H1 (cell line): ENCODE measurements around the gene PPP4R1. TPM values are rescaled to one million over a fixed set of nuclear protein-coding genes. Genes with fewer than 3 reads are reported as not detected.

Experiments
- CTCF ChIA-PET: fragments of 300-600 bp; sonication (Branson Sonifier 250); formaldehyde crosslinking; loops from one replicate; lab custom pipeline; 2021; ENCODE audit not compliant: partially characterized antibody; lab: Charles Lee
- POLR2A ChIA-PET: fragments of 300-600 bp; sonication (Branson Sonifier 250); formaldehyde crosslinking; loops from one replicate; lab custom pipeline; 2021; ENCODE audit warnings: inconsistent platforms; ENCODE audit not compliant: partially characterized antibody; lab: Charles Lee
- DNase-seq, 2 experiments: peaks; one replicate each; pipeline versions ENCODE4 v3.0.0 to v3.0.0-alpha.2; 2010 to 2022; ENCODE audit warnings: low spot score in 2 of 2, low read depth in 1 of 2, mixed read lengths in 1 of 2
- FAIRE-seq: peaks from 2 replicates; lab custom pipeline; 2011; peaks lifted over from hg19 to GRCh38; lab: Jason Lieb, UNC
- H2AFZ ChIP-seq: 2 replicates; pipeline ENCODE4 v1.8.1; 2012; ENCODE audit warnings: low read length, inconsistent platforms
- H2AK5ac ChIP-seq: 2 replicates; pipeline ENCODE4 v1.6.1; 2013; ENCODE audit warnings: low read depth, low read length
- H2BK120ac ChIP-seq: replicated peaks from 2 replicates; pipeline ENCODE3; 2013; ENCODE audit warnings: low read depth, low read length, inconsistent platforms
- H2BK12ac ChIP-seq: 2 replicates; pipeline ENCODE4 v1.6.1; 2013; ENCODE audit warnings: low read depth, low read length
- H2BK15ac ChIP-seq: 2 replicates; pipeline ENCODE4 v1.6.1; 2013; ENCODE audit warnings: low read length
- H2BK20ac ChIP-seq: 2 replicates; pipeline ENCODE4 v1.6.1; 2013; ENCODE audit warnings: low read length
- H2BK5ac ChIP-seq: 2 replicates; pipeline ENCODE4 v1.6.1; 2013; ENCODE audit warnings: low read depth, low read length
- H3K14ac ChIP-seq: 2 replicates; pipeline ENCODE4 v1.6.1; 2013; ENCODE audit warnings: inconsistent platforms; ENCODE audit not compliant: insufficient read length
- H3K18ac ChIP-seq: 2 replicates; pipeline ENCODE4 v1.6.1; 2013; ENCODE audit warnings: low read length; ENCODE audit errors: extremely low read depth
- H3K23ac ChIP-seq: 2 replicates; pipeline ENCODE4 v1.6.1; 2013; ENCODE audit warnings: inconsistent platforms; ENCODE audit not compliant: insufficient read length
- H3K23me2 ChIP-seq: 2 replicates; pipeline ENCODE4 v1.6.1; 2013; ENCODE audit warnings: low read depth, low read length
- H3K27ac ChIP-seq: 2 replicates; pipeline ENCODE4 v1.6.1; 2011; ENCODE audit warnings: low read depth, low read length, inconsistent platforms
- H3K27me3 ChIP-seq, 4 experiments: replicated peaks in 1 of 4; 1 replicate in 1 of 4; 2 replicates in 3 of 4; pipeline versions ENCODE4 v1.6.1 to v1.8.1; 2011 to 2013; ENCODE audit warnings: low read length in 3 of 4, mild to moderate bottlenecking in 3 of 4, inconsistent platforms in 2 of 4, mixed read lengths in 2 of 4, moderate library complexity in 1 of 4; ENCODE audit not compliant: control insufficient read depth in 3 of 4, insufficient read depth in 3 of 4; ENCODE audit errors: extremely low read depth in 1 of 4
- H3K36me3 ChIP-seq, 4 experiments: 2 replicates each; pipeline versions ENCODE4 v1.6.1 to v1.8.1; 2011 to 2013; ENCODE audit warnings: mild to moderate bottlenecking in 4 of 4, low read length in 3 of 4, moderate library complexity in 2 of 4, control low read depth in 1 of 4, inconsistent platforms in 1 of 4; ENCODE audit not compliant: insufficient read depth in 4 of 4, control insufficient read depth in 2 of 4
- H3K4ac ChIP-seq: replicated peaks from 2 replicates; pipeline ENCODE3; 2013; ENCODE audit warnings: low read length, low read depth, mixed read lengths, inconsistent platforms; ENCODE audit not compliant: insufficient read length
- H3K4me1 ChIP-seq, 4 experiments: replicated peaks in 1 of 4; 1 replicate in 1 of 4; 2 replicates in 3 of 4; pipeline versions ENCODE4 v1.6.1 to v1.8.1; 2011 to 2013; ENCODE audit warnings: low read length in 3 of 4, inconsistent platforms in 2 of 4, mixed read lengths in 1 of 4; ENCODE audit not compliant: insufficient read depth in 4 of 4, control insufficient read depth in 3 of 4
- H3K4me2 ChIP-seq, 2 experiments: 2 replicates each; pipeline versions ENCODE4 v1.6.1 to v1.8.1; 2011 to 2013; ENCODE audit warnings: low read depth in 2 of 2, low read length in 2 of 2, control low read depth in 1 of 2, inconsistent platforms in 1 of 2, mild to moderate bottlenecking in 1 of 2; ENCODE audit not compliant: insufficient read depth in 1 of 2
- H3K4me3 ChIP-seq, 4 experiments: fragments of 200-600, 300-600 bp in 1 of 4; sonication (generic), shearing (Covaris generic), sonication (Bioruptor Twin) in 1 of 4; 2 replicates each; pipeline versions ENCODE4 v1.5.1 to v1.8.1; 2011 to 2016; ENCODE audit warnings: low read length in 4 of 4, low read depth in 3 of 4, control low read depth in 2 of 4, inconsistent platforms in 2 of 4, mild to moderate bottlenecking in 2 of 4, mixed read lengths in 1 of 4, moderate library complexity in 1 of 4; ENCODE audit not compliant: insufficient read depth in 2 of 4; ENCODE audit errors: extremely low read depth in 1 of 4
- H3K56ac ChIP-seq: replicated peaks from 2 replicates; pipeline ENCODE3; 2013; ENCODE audit warnings: low read depth, mild to moderate bottlenecking, mixed read lengths, low read length, inconsistent platforms; ENCODE audit not compliant: insufficient read length
- H3K79me1 ChIP-seq: 2 replicates; pipeline ENCODE4 v1.6.1; 2013; ENCODE audit warnings: low read depth, low read length, control low read depth
- H3K79me2 ChIP-seq, 2 experiments: 2 replicates each; pipeline versions ENCODE4 v1.6.1 to v1.8.1; 2012 to 2013; ENCODE audit warnings: low read length in 2 of 2, mild to moderate bottlenecking in 2 of 2, inconsistent platforms in 1 of 2; ENCODE audit not compliant: insufficient read depth in 2 of 2, control insufficient read depth in 1 of 2
- H3K9ac ChIP-seq, 4 experiments: replicated peaks in 1 of 4; 1 replicate in 1 of 4; 2 replicates in 3 of 4; pipeline versions ENCODE4 v1.6.1 to v1.8.1; 2011 to 2013; ENCODE audit warnings: low read depth in 3 of 4, low read length in 3 of 4, control low read depth in 2 of 4, mild to moderate bottlenecking in 2 of 4, moderate library complexity in 2 of 4, inconsistent platforms in 1 of 4; ENCODE audit errors: extremely low read depth in 1 of 4
- H3K9me3 ChIP-seq, 2 experiments: 2 replicates each; pipeline versions ENCODE4 v1.6.1 to v1.8.1; 2012 to 2013; ENCODE audit warnings: mild to moderate bottlenecking in 2 of 2, moderate library complexity in 2 of 2, control low read depth in 1 of 2, inconsistent platforms in 1 of 2, low read depth in 1 of 2, low read length in 1 of 2, mixed read lengths in 1 of 2; ENCODE audit not compliant: insufficient read depth in 2 of 2
- H4K20me1 ChIP-seq, 2 experiments: replicated peaks in 1 of 2; 2 replicates each; pipeline versions ENCODE3 to v1.8.1; 2011 to 2013; ENCODE audit warnings: inconsistent platforms in 2 of 2, low read length in 2 of 2, mild to moderate bottlenecking in 1 of 2; ENCODE audit not compliant: insufficient read depth in 2 of 2, control insufficient read depth in 1 of 2
- H4K5ac ChIP-seq: 2 replicates; pipeline ENCODE4 v1.6.1; 2013; ENCODE audit warnings: low read length, low read depth, mixed read lengths, inconsistent platforms; ENCODE audit not compliant: insufficient read length
- H4K8ac ChIP-seq: 2 replicates; pipeline ENCODE4 v1.8.0; 2013; ENCODE audit warnings: mild to moderate bottlenecking, moderate library complexity, low read length, inconsistent platforms; ENCODE audit not compliant: insufficient read depth; ENCODE audit errors: extremely low read depth
- H4K91ac ChIP-seq: replicated peaks from 2 replicates; pipeline ENCODE3; 2013; ENCODE audit warnings: low read length, mixed read lengths, inconsistent platforms; ENCODE audit not compliant: insufficient read length
- POU5F1 ChIP-seq: IDR thresholded peaks from 2 replicates; pipeline ENCODE4 v1.6.1; 2011; ENCODE audit warnings: low read depth, mild to moderate bottlenecking, low read length, moderate library complexity
- RBBP5 ChIP-seq: IDR thresholded peaks from 2 replicates; pipeline ENCODE4 v1.7.1; 2012; ENCODE audit warnings: low read depth, mild to moderate bottlenecking, inconsistent platforms, low read length, moderate library complexity, borderline replicate concordance
- SIRT6 ChIP-seq: IDR thresholded peaks from one replicate; pipeline ENCODE4 v1.7.1; 2012; ENCODE audit warnings: low read length, inconsistent platforms
- WGBS, 2 experiments: shearing (Covaris generic) in 1 of 2; methylation state at CpG; one replicate each; pipeline versions ENCODE4 v1.1.6 to v1.1.7; 2013 to 2015; ENCODE audit warnings: low lambda C conversion rate in 2 of 2, mixed read lengths in 2 of 2, inconsistent platforms in 1 of 2, low coverage in 1 of 2, missing lambda C conversion rate in 1 of 2; ENCODE audit not compliant: insufficient replicate concordance in 2 of 2, insufficient coverage in 1 of 2, insufficient read length in 1 of 2; ENCODE audit errors: extremely low coverage in 1 of 2, missing lambda C conversion rate in 1 of 2; 5-methylcytosine and 5-hydroxymethylcytosine counted together
- polyA plus RNA-seq, 7 experiments: library from polyadenylated mRNA; depleted of rRNA in 3 of 7; stranded (reverse) in 5 of 7; unstranded in 2 of 7; fragments of >200 nt in 5 of 7; fragments of 200-250 nt in 2 of 7; gene quantifications; 1 replicate in 5 of 7; 2 replicates in 1 of 7; 4 replicates in 1 of 7; pipeline versions ENCODE4 v1.2.1 to v1.2.3, GENCODE V29; 2011 to 2013; ENCODE audit warnings: missing spikeins in 2 of 7, mixed read lengths in 2 of 7
- total RNA-seq: library from RNA; stranded (reverse); fragmentation: NEBNext Ultra II Directional; extraction: Animal tissue kit (Norgen Biotek cat#: 25700); gene quantifications from 2 replicates; pipeline ENCODE4 v1.2.1, GENCODE V29; 2021

PPP4R1 gene
- total and polyA plus RNA-seq, 2 of the 8 experiments (the other 6 are each of a cell fraction or from before 2014, with no cell fraction given), result 67.4 to 96.1 TPM

GRCh38 chr18:9594823-9595596, 19.3 kb downstream of the PPP4R1 start:
- Histone ChIP-seq H4K20me1 (peaks cover 0 to 2% of the 10 kb centered on the region in 2 experiments), H3K36me3 (peaks cover 0 to 14% (median 0%) of the 10 kb centered on the region in 4 experiments; a peak in 1 of 8 replicates), H3K27ac (no peak overlapping the region), H4K8ac (no peak overlapping the region), H2BK12ac (no peak overlapping the region), H3K27me3 (no peaks in the 10 kb centered on the region), H4K5ac (no peak overlapping the region), H3K14ac (no peak overlapping the region), H2BK120ac (no peak overlapping the region), H3K23ac (no peak overlapping the region), H2BK20ac (no peak overlapping the region), H2AK5ac (no peak overlapping the region), H3K79me1 (no peaks in the 10 kb centered on the region), H3K9me3 (no peaks in the 10 kb centered on the region), H2BK5ac (no peak overlapping the region), H3K4me3 (no peak overlapping the region), H3K56ac (no peak overlapping the region), H3K23me2 (no peaks in the 10 kb centered on the region), H3K9ac (no peak overlapping the region), H3K79me2 (peaks cover 0 to 56% of the 10 kb centered on the region in 2 experiments; a peak in 3 of 4 replicates), H3K4me2 (no peak overlapping the region), H3K4ac (no peak overlapping the region), H3K18ac (no peak overlapping the region), H2BK15ac (no peak overlapping the region), H4K91ac (no peak overlapping the region), H3K4me1 (peaks cover 0 to 5% (median 0%) of the 10 kb centered on the region in 4 experiments; a peak in 2 of 7 replicates), H2AFZ (no peak overlapping the region)
- DNase-seq (no peak), FAIRE-seq (no peak)
- ChIA-PET POLR2A (interaction anchor here (0.7 to 1.0 kb wide), 2 partner anchors 14 to 21 kb away, joined by 3 read pairs; no protein-coding TSS in a partner anchor), CTCF (no interaction called here)
- WGBS, 2 experiments, result 93% methylated on average over 1 of the region's 1 CpG; no CpG with 5 or more reads in 1 of the 2 experiments
- no peak for TF ChIP-seq POU5F1
- no peak for TF ChIP-seq SIRT6
- TF ChIP-seq RBBP5, result no peak
